Endothelial cell (in vitro differentiated cells): ENCODE measurements around the gene BTN3A1. TPM values are rescaled to one million over a fixed set of nuclear protein-coding genes. Genes with fewer than 3 reads are reported as not detected.

Experiments used
- DNase-seq: peaks from one replicate; pipeline ENCODE4 v3.0.0; 2021; ENCODE audit warnings: low spot score
- H3K27ac Mint-ChIP-seq: one replicate; pipeline ENCODE4 v1.8.0; 2021; ENCODE audit warnings: mixed read lengths, inconsistent platforms; ENCODE audit not compliant: unreplicated experiment
- H3K27me3 Mint-ChIP-seq: one replicate; pipeline ENCODE4 v1.8.0; 2021; ENCODE audit warnings: mild to moderate bottlenecking, moderate library complexity, mixed read lengths, inconsistent platforms; ENCODE audit not compliant: unreplicated experiment
- H3K36me3 Mint-ChIP-seq: one replicate; pipeline ENCODE4 v1.8.0; 2021; ENCODE audit warnings: mild to moderate bottlenecking, low read depth, mixed read lengths, inconsistent platforms; ENCODE audit not compliant: unreplicated experiment
- H3K4me1 Mint-ChIP-seq: one replicate; pipeline ENCODE4 v1.8.0; 2021; ENCODE audit warnings: mild to moderate bottlenecking, mixed read lengths, inconsistent platforms; ENCODE audit not compliant: unreplicated experiment
- H3K4me3 Mint-ChIP-seq: one replicate; pipeline ENCODE4 v1.8.0; 2021; ENCODE audit warnings: mild to moderate bottlenecking, mixed read lengths, inconsistent platforms; ENCODE audit not compliant: unreplicated experiment
- H3K9me3 Mint-ChIP-seq: one replicate; pipeline ENCODE4 v1.8.0; 2021; ENCODE audit warnings: mixed read lengths, inconsistent platforms; ENCODE audit not compliant: unreplicated experiment
- CTCF ChIP-seq: fragments of 200-600 bp; sonication (generic); IDR thresholded peaks from one replicate; pipeline ENCODE4 v1.5.0; 2021; ENCODE audit warnings: antibody characterized with exemption; ENCODE audit not compliant: unreplicated experiment
- total RNA-seq: library from RNA; stranded (reverse); fragmentation: NEBNext Ultra II Directional; extraction: Animal tissue kit (Norgen Biotek cat#: 25700); gene quantifications from one replicate; pipeline ENCODE4 v1.2.1, GENCODE V29; 2021; ENCODE audit not compliant: unreplicated experiment

The BTN3A1 gene
- total RNA-seq, 1 donor from 2014 or later = 7.1 TPM

- Mint-ChIP-seq H3K27me3 (peaks cover 3% of the 10 kb centered on the region), H3K9me3 (no peaks in the 10 kb centered on the region), H3K4me1 (peaks cover 3% of the 10 kb centered on the region), H3K27ac (no peak overlapping the region), H3K4me3 (no peak overlapping the region), H3K36me3 (no peaks in the 10 kb centered on the region)
- no peak for TF ChIP-seq CTCF
- no peak for DNase-seq
Observed at GRCh38 chr6:26358511-26358981, 43.5 kb upstream of the BTN3A1 start.

GRCh38 chr6:26359765-26360164 lies 42.3 kb upstream of the BTN3A1 start:
- Mint-ChIP-seq H3K36me3 (no peaks in the 10 kb centered on the region), H3K27ac (no peak overlapping the region), H3K9me3 (no peaks in the 10 kb centered on the region), H3K27me3 (peaks cover 3% of the 10 kb centered on the region), H3K4me1 (peaks cover 5% of the 10 kb centered on the region), H3K4me3 (no peak overlapping the region)
- TF ChIP-seq CTCF = no peak
- no peak for DNase-seq

- Mint-ChIP-seq H3K27ac (no peak overlapping the region), H3K4me3 (no peak overlapping the region), H3K27me3 (peaks cover 3% of the 10 kb centered on the region), H3K4me1 (peaks cover 2% of the 10 kb centered on the region), H3K36me3 (no peaks in the 10 kb centered on the region), H3K9me3 (no peaks in the 10 kb centered on the region)
- DNase-seq = no peak
- no peak for TF ChIP-seq CTCF
Observed at GRCh38 chr6:26360451-26361416, 41.3 kb upstream of the BTN3A1 start.

- no peaks in the 10 kb centered on the region for H3K36me3 Mint-ChIP-seq
- DNase-seq = no peak
- peaks cover 2% of the 10 kb centered on the region for H3K4me1 Mint-ChIP-seq
- no peak overlapping the region for H3K4me3 Mint-ChIP-seq
- H3K27ac Mint-ChIP-seq = no peak overlapping the region
- H3K9me3 Mint-ChIP-seq = no peaks in the 10 kb centered on the region
- TF ChIP-seq CTCF = no peak
- H3K27me3 Mint-ChIP-seq = peaks cover 3% of the 10 kb centered on the region
Observed at GRCh38 chr6:26361544-26361943, 40.5 kb upstream of the BTN3A1 start.
